Measurements from ENCODE around the gene HDC. TPM values are rescaled to one million over a fixed set of nuclear protein-coding genes. Genes with fewer than 3 reads are reported as not detected.

Gene HDC
- total RNA-seq, 1 donor from 2014 or later, result not detected

DNA sequence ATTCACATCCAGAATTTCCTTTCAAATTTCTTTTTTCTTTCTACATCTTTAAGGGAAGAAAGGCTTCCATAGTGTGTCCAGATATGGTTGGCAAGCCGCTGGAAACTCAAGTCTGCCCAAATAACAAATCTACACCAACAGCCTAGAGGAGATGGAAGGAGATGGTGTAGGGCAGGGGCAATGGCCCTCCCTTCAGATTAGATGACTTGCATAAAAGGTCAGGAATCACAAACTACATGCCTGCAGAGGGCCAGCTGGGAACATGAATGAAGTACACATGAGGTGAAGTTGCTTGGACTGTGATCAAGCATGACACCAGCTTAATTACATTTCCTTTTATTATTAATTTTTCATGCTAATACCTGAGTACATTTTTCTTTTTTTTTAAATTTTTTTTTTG, 73.4 kb downstream of the HDC start:
- TF ChIP-seq, protein P1, sequence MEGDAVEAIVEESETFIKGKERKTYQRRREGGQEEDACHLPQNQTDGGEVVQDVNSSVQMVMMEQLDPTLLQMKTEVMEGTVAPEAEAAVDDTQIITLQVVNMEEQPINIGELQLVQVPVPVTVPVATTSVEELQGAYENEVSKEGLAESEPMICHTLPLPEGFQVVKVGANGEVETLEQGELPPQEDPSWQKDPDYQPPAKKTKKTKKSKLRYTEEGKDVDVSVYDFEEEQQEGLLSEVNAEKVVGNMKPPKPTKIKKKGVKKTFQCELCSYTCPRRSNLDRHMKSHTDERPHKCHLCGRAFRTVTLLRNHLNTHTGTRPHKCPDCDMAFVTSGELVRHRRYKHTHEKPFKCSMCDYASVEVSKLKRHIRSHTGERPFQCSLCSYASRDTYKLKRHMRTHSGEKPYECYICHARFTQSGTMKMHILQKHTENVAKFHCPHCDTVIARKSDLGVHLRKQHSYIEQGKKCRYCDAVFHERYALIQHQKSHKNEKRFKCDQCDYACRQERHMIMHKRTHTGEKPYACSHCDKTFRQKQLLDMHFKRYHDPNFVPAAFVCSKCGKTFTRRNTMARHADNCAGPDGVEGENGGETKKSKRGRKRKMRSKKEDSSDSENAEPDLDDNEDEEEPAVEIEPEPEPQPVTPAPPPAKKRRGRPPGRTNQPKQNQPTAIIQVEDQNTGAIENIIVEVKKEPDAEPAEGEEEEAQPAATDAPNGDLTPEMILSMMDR (IDR thresholded peaks at IDR 0.05), result no peak
- no peak overlapping the region for H3K4me3 Mint-ChIP-seq (ENCODE audit: unreplicated experiment)
- no peak overlapping the region for H3K27ac Mint-ChIP-seq (ENCODE audit: unreplicated experiment)
- H3K27me3 Mint-ChIP-seq (ENCODE audit: unreplicated experiment), result peaks cover 47% of the 10 kb centered on the region
- H3K9me3 Mint-ChIP-seq (ENCODE audit: unreplicated experiment), result no peaks in the 10 kb centered on the region
- no peak for DNase-seq (ENCODE audit: extremely low spot score, unreplicated experiment)
- no peaks in the 10 kb centered on the region for H3K4me1 Mint-ChIP-seq (ENCODE audit: unreplicated experiment)
- no peaks in the 10 kb centered on the region for H3K36me3 Mint-ChIP-seq (ENCODE audit: unreplicated experiment)

Other genes with a start within 250 kb of the HDC start
- not detected in 2 replicates for gene ATP8B4, start 146.5 kb downstream of the HDC start, total RNA-seq
- not detected in 2 replicates for gene SLC27A2, start 83.5 kb downstream of the HDC start, total RNA-seq
- gene GABPB1, start 89.5 kb upstream of the HDC start, total RNA-seq, result 15.9 and 18.9 TPM in 2 replicates
- gene USP8, start 158.7 kb upstream of the HDC start, total RNA-seq, result 55.3 and 60.3 TPM in 2 replicates

All from osteocyte (in vitro differentiated cells).